Urinary bladder (tissue), 4 donors: ENCODE measurements around the gene MCRIP2. TPM values are rescaled to one million over a fixed set of nuclear protein-coding genes. Genes with fewer than 3 reads are reported as not detected.

Source experiments
- DNase-seq: peaks from one replicate; pipeline ENCODE4 v3.0.0-alpha.2; 2015; ENCODE audit errors: extremely low spot score
- H3K27ac ChIP-seq: one replicate; pipeline ENCODE4 v1.5.1; 2013; ENCODE audit warnings: low read depth, mild to moderate bottlenecking, moderate library complexity
- H3K36me3 ChIP-seq: one replicate; pipeline ENCODE4 v1.6.1; 2013; ENCODE audit warnings: mild to moderate bottlenecking, moderate library complexity; ENCODE audit not compliant: insufficient read depth
- H3K4me1 ChIP-seq: one replicate; pipeline ENCODE4 v1.6.1; 2013; ENCODE audit warnings: mild to moderate bottlenecking, moderate library complexity; ENCODE audit not compliant: insufficient read depth
- H3K4me3 ChIP-seq: one replicate; pipeline ENCODE4 v1.5.1; 2013; ENCODE audit warnings: low read depth, low read length
- WGBS: extraction: QIAGEN DNeasy Blood & Tissue Kit; methylation state at CpG from one replicate; pipeline ENCODE4 v1.1.7; 2013; 5-methylcytosine and 5-hydroxymethylcytosine counted together
- polyA plus RNA-seq: library from polyadenylated mRNA; stranded (reverse); fragments of 200-250 nt; gene quantifications from one replicate; pipeline ENCODE4 v1.2.3, GENCODE V29; 2013
- total RNA-seq: library from RNA; depleted of rRNA; stranded (reverse); fragments of >200 nt; gene quantifications from one replicate; pipeline ENCODE4 v1.2.3, GENCODE V29; 2014
- donor health status: healthy with polysubstance abuse.
- donor health status: healthy.

Gene MCRIP2
- total and polyA plus RNA-seq, 2 donors: 5.1 to 42.6 TPM

- peaks cover 1% of the 10 kb centered on the region for H3K36me3 ChIP-seq
- 73% methylated on average over 10 of the region's 10 CpGs for WGBS
- H3K27ac ChIP-seq: no peak overlapping the region
- DNase-seq: no peak
- no peaks in the 10 kb centered on the region for H3K4me1 ChIP-seq
- H3K4me3 ChIP-seq: no peak overlapping the region
These were observed 17.0 kb upstream of the MCRIP2 start for GRCh38 chr16:624526-625070.

GRCh38 chr16:625117-625976, 16.3 kb upstream of the MCRIP2 start:
- H3K36me3 ChIP-seq: peaks cover 1% of the 10 kb centered on the region
- H3K27ac ChIP-seq: no peak overlapping the region
- H3K4me1 ChIP-seq: no peaks in the 10 kb centered on the region
- 94% methylated on average over 37 of the region's 37 CpGs for WGBS
- DNase-seq: no peak
- no peak overlapping the region for H3K4me3 ChIP-seq

- WGBS: 94% methylated on average over 35 of the region's 35 CpGs
- H3K36me3 ChIP-seq: peaks cover 1% of the 10 kb centered on the region
- DNase-seq: no peak
- H3K4me1 ChIP-seq: no peaks in the 10 kb centered on the region
- no peak overlapping the region for H3K27ac ChIP-seq
- no peak overlapping the region for H3K4me3 ChIP-seq
These were observed 15.5 kb upstream of the MCRIP2 start for GRCh38 chr16:625977-626765.

GRCh38 chr16:626787-627453, 14.7 kb upstream of the MCRIP2 start:
- DNase-seq: no peak
- H3K4me3 ChIP-seq: no peak overlapping the region
- no peaks in the 10 kb centered on the region for H3K4me1 ChIP-seq
- 92% methylated on average over 29 of the region's 29 CpGs for WGBS
- H3K36me3 ChIP-seq: peaks cover 1% of the 10 kb centered on the region
- H3K27ac ChIP-seq: no peak overlapping the region

- no peak for DNase-seq
- H3K36me3 ChIP-seq: peaks cover 1% of the 10 kb centered on the region
- H3K4me1 ChIP-seq: no peaks in the 10 kb centered on the region
- no peak overlapping the region for H3K27ac ChIP-seq
- no peak overlapping the region for H3K4me3 ChIP-seq
- WGBS: 86% methylated on average over 50 of the region's 50 CpGs
These were observed 14.0 kb upstream of the MCRIP2 start for GRCh38 chr16:627454-628239.

GRCh38 chr16:628321-629061, 13.1 kb upstream of the MCRIP2 start:
- Histone ChIP-seq H3K4me1 (no peaks in the 10 kb centered on the region), H3K4me3 (no peak overlapping the region), H3K27ac (no peak overlapping the region), H3K36me3 (peaks cover 1% of the 10 kb centered on the region)
- 93% methylated on average over 33 of the region's 33 CpGs for WGBS
- DNase-seq: no peak

- peaks cover 1% of the 10 kb centered on the region for H3K36me3 ChIP-seq
- WGBS: 63% methylated on average over 29 of the region's 29 CpGs
These were observed 12.3 kb upstream of the MCRIP2 start for GRCh38 chr16:629185-629832.

GRCh38 chr16:629833-630248, 11.8 kb upstream of the MCRIP2 start:
- 39% methylated on average over 11 of the region's 11 CpGs for WGBS
- Histone ChIP-seq H3K27ac (no peak overlapping the region), H3K36me3 (peaks cover 1% of the 10 kb centered on the region), H3K4me3 (no peak overlapping the region), H3K4me1 (no peaks in the 10 kb centered on the region)
- no peak for DNase-seq

More at GRCh38 chr16:629185-629832, 12.3 kb upstream of the MCRIP2 start:
- no peak for DNase-seq
- Histone ChIP-seq H3K4me3 (no peak overlapping the region), H3K4me1 (no peaks in the 10 kb centered on the region), H3K27ac (no peak overlapping the region)

GRCh38 chr16:630249-630814, 11.3 kb upstream of the MCRIP2 start:
- Histone ChIP-seq H3K27ac (no peak overlapping the region), H3K36me3 (peaks cover 1% of the 10 kb centered on the region), H3K4me3 (no peak overlapping the region), H3K4me1 (no peaks in the 10 kb centered on the region)
- no peak for DNase-seq
- WGBS: 34% methylated on average over 29 of the region's 29 CpGs

GRCh38 chr16:630815-631405, 10.7 kb upstream of the MCRIP2 start, which contains the start of gene WFIKKN1:
Gene WFIKKN1 (plus strand): TSS chr16:630985. CDS start chr16:631254, 269 bp downstream.
- H3K27ac ChIP-seq: no peak within 1 kb of the TSS
- no peak for DNase-seq
- WGBS: 3% methylated on average over 23 of the region's 23 CpGs

GRCh38 chr16:631808-632358, 9.7 kb upstream of the MCRIP2 start:
- Histone ChIP-seq H3K4me3 (no peak overlapping the region), H3K36me3 (peaks cover 1% of the 10 kb centered on the region), H3K27ac (no peak overlapping the region), H3K4me1 (no peaks in the 10 kb centered on the region)
- 51% methylated on average over 9 of the region's 9 CpGs for WGBS
- no peak for DNase-seq

More at GRCh38 chr16:630815-631405, 10.7 kb upstream of the MCRIP2 start, which contains the start of gene WFIKKN1:
- Histone ChIP-seq H3K36me3 (peaks cover 1% of the 10 kb centered on the region), H3K4me3 (no peak within 1 kb of the TSS), H3K4me1 (no peaks in the 10 kb centered on the region)
